HG03432 (cell line): ENCODE results near the gene CHIC1.
"Not testable (repeated sequence)": the region's sequence is repeated elsewhere in the genome, so short reads cannot be mapped to it uniquely, and the experiment has no call there.

Experiments used
- ATAC-seq: cut with Tn5 transposase; IDR thresholded peaks from one replicate; pipeline ENCODE4 v1.9.1; 2021; ENCODE audit warnings: mild to moderate bottlenecking, moderate library complexity; ENCODE audit not compliant: unreplicated experiment

CHIC1 gene

DNA sequence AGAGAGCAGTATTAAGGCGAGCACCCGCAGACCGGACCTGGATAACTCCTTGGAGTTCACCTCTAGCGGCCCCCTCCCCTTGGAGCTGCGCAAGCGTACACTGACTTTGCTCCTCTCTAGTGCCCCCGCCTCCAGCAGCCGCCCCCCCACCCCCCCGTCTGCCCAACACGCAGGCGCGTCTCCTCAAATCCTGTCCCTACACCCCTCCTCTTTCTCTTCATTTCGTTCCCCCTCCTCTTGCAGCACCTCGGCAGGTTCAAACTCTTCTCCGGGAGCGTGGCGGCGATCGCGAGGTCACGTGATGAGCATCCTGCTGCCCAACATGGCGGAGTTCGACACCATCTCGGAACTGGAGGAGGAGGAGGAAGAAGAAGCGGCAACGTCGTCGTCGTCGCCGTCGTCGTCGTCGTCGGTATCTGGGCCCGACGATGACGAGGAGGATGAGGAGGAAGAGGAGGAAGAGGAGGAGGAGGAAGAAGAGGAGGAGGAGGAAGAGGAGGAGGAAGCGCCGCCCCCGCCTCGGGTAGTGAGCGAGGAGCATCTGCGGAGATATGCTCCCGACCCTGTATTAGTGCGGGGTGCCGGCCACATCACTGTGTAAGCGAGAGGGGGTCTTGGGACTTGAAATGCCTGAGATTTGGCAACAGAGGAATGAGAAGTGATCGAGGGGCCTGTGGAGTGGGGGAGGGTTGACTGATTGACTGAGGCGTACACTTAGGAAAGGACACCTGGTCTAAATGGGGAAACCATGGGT lies at the start of gene CHIC1:
TSS of gene CHIC1 (plus strand) at position 214 of the 754 bp plus-strand sequence. CDS start at position 302, 88 bp downstream.
- ATAC-seq, result peak; percentile 70

DNA sequence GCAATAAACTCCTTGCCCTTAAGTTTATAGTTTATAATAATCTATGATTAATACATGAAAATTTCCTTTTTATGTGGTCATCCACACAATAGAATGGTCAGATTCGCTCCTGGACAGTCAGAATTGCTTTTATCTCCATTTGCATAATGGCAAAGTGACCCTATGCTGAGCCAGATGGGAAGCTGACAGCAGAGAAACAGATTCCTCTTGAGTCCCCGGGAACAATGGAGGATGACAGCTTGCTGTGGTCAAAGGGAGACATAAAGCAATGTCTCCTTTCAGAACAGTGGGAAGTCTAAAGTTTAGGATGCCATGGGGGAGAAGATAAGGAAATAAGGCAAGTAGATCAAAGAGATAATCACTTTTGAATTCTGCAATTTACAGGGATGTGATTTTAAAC lies 40.2 kb upstream of the CHIC1 start:
- not testable (repeated sequence) for ATAC-seq

DNA sequence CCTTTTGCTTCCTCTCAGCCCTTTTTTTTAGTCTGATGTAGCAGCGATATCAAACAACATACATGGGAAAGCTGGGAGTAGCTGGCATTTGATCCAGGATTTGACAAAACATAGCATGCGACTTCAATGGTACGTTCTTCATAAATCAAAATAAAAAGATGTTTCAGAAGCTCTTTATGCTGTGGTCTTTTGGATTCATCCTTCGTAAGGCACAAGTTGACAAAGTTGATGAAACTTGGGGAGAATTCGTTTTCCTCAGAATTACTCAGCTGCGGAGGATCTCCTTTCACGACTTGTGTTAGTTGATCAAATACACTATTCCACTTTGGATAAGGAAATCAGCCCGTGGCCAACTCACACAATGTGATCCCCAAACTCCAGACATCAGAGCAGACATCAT lies 38.1 kb upstream of the CHIC1 start:
- ATAC-seq, result no peak

DNA sequence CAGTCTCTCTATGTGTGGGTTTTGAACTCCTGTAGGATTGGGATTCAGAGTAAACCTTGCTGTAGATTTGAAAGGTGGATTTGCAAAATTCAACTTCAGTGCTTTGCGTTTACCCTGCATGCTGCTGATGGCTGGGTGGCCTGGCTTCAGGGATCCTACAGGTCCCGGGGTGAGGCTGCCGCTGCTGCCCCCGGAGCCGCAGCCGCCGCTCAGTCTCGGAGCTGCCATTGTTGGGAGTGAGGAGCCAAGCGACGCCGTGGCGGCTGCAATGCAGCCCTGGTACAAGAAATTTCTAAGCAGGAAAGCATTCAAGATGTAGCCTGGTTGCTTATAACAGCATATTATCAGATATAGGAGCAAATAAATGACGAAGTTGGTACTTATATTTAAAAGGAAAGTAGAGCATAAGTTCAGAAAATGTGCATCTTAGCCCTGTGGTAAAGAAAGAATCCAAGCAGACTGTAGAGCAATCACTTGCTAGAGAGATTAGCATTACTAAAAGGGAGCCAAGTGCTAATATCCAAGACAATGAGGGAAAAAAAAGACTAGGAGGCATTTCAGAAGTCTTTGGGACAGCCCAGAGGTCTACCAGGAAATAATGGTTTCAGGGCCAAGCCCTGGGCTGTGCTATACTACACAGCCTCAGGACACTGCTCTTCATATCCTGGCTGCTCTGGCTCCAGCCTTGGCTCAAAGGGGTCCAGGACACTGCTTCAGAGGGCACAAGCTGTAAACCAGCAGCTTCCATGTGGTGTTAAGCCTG lies 36.9 kb upstream of the CHIC1 start:
- no peak for ATAC-seq

DNA sequence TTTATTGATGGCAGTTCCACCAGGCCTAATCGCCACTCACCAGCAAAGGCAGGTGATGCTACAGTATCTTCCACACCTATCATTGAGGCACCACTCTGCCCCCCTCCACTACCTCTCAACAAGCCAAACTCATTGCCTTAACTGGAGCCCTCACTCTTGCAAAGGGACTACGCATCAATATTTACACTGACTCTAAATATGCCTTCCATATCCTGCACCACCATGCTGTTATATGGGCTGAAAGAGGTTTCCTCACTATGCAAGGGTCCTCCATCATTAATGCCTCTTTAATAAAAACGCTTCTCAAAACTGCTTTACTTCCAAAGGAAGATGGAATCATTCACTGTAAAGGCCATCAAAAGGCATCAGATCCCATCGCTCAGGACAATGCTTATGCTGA lies 31.3 kb upstream of the CHIC1 start:
- ATAC-seq, result not testable (repeated sequence)

DNA sequence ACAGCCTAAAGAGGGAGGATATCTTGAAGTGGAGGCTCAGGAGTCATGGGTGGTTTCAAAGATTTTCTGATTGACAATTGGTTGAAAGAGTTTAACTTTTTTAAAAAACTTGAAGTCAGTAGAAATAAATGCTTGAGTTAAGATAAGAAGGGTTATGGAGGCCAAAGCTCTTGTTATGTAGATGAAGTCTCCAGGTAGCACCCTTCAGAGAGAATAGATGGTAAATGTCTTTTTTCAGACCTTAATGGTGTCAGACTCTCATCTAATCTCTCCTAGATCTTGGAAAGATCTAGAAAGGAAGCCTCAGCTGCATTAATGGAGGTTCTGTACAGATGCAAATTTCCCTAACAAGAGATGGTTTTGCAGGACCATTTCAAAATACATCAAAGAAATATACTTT lies 6.8 kb upstream of the CHIC1 start:
- ATAC-seq, result no peak

DNA sequence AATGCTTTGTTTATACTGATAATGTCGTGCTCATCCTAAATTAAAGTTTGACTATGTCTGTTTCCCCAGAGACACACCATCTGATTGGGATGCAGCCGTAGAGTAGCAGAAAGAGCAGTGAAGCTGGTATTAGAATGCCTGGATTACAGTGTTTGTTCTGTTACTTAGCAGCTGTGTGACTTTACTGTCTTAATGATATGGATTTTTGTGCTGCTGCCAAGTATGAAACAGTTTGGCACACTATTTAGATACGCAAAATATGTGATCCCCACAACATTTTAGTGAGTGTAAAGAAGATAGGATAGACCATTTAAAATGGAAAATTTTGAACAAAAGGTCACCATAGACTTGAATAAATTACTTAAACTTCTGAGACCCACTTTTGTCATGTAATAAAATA lies 1.2 kb upstream of the CHIC1 start:
- ATAC-seq, result no peak

DNA sequence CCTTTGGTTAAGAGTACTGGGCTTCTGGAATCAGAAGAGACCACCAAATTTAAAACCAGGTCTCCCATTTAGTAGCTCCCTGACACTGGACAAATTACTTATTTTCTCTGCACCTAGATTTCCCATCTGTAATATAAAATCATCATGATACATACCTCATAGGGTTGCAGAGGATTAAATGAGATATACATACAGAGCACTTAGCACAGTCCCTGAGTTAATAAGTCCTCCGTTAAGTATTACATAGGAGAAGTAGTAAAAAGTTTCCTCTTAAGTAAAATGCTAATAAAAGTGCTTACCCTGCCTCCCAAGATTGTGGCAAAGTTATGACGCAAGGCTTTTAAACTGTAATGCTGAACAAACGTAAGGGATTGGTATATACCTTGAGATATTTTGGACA lies 539 bp upstream of the CHIC1 start:
- ATAC-seq, result peak; percentile 15

DNA sequence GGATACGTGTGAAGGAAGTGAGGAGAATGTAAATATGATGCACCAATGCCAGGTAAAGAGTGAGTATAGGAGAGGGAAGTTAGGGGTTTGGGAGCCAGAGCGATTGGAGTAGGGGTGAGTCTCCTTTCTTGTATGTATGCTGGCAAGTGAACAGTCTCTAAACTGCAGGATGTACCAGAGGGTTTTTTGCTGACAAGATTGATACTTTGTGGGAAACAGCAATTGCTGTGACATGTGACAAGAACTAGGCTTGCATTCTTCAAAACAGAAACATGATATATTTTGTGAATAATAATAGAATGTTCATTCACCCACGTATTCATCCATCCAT lies 706 bp downstream of the CHIC1 start:
- ATAC-seq, result peak; percentile 44

DNA sequence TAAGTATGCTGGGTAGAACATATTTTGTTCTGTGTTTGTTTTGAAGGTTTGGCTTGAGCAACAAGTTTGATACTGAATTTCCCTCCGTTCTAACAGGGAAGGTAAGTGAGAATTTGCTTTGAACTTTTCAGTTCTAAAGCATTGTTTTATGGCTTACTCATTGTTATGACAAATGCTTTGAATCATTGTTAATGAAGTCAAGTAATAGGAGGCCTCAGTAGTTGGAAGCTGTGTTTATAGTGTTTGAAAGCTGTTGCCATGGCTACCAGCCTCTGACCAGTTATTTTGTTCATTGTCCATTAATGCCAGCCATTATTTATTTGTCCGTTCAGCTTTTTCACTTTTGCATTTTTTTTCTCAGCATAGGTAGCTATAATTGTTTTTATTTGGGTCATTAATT lies 14.4 kb downstream of the CHIC1 start:
- ATAC-seq, result no peak

DNA sequence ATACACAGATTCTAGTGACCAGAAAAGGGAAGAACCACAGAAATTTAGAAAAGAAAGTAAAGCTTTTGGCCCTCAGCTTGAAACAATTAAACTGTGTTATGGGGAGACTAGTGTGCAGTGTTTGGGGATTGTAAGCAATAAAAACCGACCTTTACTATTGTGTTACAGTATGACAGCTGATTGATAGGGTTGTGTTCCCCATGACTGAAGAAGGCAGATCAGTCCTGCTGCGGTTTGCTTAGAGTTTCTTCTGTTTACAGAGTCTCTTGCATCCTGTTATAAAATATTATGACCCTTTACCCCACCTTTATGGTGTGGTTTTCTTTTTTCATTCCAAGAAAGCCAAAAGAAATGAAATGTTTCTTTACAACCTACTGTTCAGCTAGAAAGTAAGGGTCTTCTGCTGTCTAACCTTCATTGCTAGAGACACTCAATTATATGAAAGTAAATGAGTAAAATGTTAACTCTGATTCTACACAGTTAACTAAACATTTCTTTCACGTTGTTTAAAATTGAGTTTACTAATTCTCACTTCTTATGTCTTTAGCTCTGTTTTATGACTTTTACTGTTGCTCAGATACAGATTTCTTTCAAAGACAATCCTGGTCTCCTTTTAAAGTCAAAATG lies 18.1 kb downstream of the CHIC1 start:
- peak; percentile 75 for ATAC-seq

DNA sequence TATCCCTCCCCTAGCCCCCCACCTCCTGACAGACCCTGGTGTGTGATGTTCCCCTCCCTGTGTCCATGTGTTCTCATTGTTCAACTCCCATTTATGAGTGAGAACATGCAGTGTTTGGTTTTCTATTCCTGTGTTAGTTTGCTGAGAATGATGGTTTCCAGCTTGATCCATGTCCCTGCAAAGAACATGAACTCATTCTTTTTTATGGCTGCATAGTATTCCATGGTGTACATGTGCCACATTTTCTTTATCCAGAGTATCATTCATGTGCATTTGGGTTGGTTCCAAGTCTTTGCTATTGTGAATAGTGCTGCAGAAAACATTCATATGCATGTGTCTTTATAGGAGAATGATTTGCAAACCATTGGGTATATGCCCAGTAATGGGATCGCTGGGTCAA lies 34.8 kb downstream of the CHIC1 start:
- not testable (repeated sequence) for ATAC-seq

DNA sequence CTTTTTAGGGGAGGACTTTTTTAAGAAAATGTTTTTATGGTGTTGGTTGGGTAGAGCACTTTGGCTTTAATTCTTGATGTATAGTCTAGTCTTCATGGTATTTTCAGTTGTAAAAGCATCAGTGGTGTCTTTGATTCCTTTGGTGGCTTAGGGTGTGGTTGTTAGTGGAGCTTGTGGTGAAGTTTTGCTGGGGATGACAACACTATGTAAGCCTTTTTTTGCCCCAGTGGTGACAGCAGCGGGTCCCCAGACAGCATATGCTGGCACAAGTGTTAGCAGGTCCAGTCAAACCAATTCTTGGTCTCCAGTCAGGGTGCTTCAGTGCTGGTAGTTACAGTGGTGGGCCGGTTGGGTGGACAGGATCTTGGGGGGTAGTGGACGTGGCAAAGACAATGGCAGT lies 52.0 kb downstream of the CHIC1 start:
- no peak for ATAC-seq

DNA sequence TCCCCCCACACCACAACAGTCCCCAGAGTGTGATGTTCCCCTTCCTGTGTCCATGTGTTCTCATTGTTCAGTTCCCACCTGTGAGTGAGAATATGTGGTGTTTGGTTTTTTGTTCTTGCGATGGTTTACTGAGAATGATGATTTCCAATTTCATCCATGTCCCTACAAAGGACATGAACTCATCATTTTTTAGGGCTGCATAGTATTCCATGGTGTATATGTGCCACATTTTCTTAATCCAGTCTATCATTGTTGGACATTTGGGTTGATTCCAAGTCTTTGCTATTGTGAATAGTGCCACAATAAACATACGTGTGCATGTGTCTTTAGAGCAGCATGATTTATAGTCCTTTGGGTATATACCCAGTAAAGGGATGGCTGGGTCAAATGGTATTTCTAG lies 78.7 kb downstream of the CHIC1 start:
- not testable (repeated sequence) for ATAC-seq

DNA sequence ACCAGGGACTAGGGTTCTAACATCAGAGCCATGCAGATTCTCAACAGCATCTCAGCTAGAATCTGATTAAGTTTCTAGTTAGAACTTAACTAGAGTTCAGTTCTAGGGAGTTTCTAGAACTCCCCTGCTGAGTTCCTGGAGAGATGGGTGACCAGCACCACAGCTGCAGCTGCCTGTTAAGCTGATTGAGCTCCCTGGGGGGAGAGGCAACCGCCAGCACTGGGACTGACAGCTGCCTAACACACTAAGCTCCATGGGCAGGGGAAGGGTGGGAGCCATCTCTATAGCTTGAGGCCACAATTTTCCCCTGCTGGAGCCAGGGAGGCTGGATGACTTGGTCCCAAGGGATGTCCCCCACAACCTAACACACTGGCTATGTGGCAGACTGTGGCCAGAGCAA lies 84.2 kb downstream of the CHIC1 start:
- ATAC-seq, result peak; percentile 44

DNA sequence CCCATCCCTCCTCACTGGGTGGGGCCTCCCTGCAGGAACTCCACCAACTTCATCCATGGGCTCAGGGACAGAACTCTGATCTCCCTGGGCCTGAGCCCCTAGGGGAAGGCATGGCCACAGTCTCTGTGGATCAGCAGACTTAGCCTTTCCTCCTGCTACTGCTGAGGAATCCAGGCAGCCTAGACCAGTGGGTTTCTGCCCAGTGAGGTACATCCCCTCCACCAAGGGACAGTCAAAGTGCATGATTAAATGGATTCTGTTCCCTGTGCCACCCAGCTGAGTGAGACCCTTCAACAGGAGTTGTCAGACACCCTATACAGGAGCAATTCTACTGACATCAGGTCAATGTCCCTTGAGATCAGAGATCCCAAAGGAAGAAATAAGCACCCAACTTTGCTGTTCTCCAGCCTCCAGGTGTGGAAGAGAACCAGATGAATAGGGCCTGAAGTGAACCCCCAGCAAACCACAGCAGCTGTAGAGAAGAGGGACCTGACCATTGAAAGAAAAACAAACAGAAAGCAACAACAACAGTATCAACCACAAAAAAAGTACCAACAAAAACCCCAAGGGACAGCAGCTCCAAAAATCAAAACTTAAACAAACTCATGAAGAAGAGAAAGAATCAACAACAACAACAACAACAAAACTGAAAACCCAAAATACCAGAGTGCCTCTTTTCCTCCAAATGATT lies 84.8 kb downstream of the CHIC1 start:
- peak; percentile 54 for ATAC-seq

DNA sequence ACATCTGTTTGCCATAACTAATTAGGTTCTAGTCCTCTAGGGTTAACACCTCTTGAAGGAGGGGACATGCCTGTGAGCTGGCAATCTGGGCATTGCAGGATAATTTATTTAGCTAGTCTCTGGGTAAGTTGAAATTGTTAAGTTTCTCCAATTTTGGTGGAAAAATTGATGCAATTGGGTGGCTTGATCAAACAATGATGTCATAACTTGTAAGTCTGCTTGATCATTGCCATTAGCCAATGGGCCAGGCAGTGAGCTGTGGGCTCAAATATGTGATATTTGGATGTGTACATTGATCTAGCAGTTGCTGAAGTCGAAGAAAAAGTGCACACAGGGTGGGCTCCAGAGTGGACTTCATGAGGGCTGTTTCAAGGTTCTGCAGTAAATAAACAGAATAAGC lies 98.3 kb downstream of the CHIC1 start:
- ATAC-seq, result not testable (repeated sequence)

DNA sequence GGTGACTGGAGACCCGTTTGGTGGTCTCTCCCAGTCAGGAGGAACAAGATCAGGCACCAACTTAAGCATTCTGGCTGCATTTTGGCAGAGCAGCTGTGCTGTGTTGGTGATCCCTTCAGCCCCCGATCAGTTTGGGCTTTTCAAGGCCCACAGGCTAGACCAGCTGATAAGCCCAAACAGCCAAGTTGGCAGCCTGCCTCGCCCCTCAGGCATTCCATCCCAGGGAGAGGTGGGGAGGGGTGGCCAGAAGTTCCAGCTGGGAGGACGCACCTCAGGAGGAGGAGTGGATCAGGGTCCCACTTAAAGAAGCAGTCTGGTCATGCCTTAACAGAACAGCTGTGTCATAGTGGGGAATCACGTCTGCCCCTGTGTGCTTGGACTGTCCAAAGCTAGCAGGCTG lies 105.8 kb downstream of the CHIC1 start:
- no peak for ATAC-seq

DNA sequence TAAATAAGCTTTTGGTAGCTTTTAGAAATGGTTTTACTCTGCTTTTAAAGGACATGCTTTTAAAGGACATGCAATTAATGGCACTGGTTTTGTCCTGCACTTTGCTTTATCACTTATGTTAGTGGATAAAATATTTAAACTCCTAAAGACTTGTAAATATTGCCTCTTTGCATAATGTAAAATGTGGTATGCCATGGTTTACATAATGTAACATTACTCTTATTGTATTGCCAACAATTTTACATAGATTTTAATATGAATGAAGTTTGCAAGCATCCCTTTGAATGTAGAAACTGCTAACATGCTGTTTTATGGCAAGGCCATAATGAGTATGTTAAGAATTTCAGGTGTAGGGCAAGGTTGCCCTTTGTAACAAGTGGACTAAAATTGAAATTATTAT lies 118.4 kb downstream of the CHIC1 start:
- ATAC-seq, result no peak

DNA sequence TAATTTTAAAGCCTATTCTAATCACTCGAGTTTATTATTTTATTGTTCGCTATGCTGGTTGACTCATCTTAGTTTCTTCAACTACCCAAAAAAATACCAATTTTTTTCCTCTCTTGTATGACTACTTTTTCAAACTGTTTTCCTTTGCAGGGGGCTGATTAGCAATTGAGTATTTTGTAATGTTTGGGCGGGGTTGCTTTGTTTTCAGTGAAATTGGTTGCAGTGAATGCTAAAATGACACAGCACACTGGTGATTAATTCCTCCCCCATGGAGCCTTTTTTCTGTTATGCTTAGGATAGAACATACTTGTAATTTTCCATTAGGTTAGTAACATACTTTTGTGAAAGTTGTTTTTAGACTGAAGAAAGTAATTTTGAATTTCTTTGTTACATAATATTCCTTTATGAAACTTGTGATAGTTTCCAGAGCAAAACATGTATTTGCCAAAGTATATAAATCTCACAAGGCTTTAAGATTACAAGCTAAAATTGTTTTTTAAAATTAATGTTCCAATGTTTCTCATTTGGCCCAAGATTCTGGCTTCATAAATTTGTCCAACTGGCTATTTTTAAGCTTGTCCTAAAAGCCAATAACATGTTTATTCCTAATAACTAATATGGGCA lies 120.4 kb downstream of the CHIC1 start:
- no peak for ATAC-seq

DNA sequence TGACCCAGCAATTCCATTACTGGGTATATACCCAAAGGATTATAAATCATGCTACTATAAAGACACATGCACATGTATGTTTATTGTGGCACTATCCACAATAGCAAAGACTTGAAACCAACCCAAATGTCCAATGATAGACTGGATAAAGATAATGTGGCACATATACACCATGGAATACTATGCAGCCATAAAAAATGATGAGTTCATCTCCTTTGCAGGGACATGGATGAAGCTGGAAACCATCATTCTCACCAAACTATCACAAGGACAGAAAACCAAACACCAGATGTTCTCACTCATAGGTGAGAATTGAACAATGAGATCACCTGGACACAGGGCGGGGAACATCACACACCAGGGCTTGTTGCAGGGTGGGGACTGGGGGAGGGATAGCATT lies 144.0 kb downstream of the CHIC1 start:
- not testable (repeated sequence) for ATAC-seq
